ENCODE results near the gene RABEP2.
"Not testable (repeated sequence)": the region's sequence is repeated elsewhere in the genome, so short reads cannot be mapped to it uniquely, and the experiment has no call there.

RABEP2 gene

DNA sequence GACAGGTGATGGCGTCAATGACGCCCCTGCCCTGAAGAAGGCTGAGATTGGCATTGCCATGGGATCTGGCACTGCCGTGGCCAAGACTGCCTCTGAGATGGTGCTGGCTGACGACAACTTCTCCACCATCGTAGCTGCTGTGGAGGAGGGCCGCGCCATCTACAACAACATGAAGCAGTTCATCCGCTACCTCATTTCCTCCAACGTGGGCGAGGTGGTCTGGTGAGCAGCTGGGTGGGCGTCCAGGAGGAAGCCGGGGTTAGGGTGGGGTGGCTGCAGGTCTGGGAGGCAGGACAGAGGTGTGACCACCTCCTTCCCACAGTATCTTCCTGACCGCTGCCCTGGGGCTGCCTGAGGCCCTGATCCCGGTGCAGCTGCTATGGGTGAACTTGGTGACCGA lies 23.2 kb downstream of the RABEP2 start:
- DNase-seq = no peak

DNA sequence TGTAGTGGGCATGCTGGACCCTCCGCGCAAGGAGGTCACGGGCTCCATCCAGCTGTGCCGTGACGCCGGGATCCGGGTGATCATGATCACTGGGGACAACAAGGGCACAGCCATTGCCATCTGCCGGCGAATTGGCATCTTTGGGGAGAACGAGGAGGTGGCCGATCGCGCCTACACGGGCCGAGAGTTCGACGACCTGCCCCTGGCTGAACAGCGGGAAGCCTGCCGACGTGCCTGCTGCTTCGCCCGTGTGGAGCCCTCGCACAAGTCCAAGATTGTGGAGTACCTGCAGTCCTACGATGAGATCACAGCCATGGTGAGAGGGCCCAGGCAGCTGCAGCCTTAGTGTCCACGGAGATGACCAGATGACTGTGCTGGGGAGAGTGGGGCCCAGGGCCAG lies 24.4 kb downstream of the RABEP2 start:
- no peak for DNase-seq

DNA sequence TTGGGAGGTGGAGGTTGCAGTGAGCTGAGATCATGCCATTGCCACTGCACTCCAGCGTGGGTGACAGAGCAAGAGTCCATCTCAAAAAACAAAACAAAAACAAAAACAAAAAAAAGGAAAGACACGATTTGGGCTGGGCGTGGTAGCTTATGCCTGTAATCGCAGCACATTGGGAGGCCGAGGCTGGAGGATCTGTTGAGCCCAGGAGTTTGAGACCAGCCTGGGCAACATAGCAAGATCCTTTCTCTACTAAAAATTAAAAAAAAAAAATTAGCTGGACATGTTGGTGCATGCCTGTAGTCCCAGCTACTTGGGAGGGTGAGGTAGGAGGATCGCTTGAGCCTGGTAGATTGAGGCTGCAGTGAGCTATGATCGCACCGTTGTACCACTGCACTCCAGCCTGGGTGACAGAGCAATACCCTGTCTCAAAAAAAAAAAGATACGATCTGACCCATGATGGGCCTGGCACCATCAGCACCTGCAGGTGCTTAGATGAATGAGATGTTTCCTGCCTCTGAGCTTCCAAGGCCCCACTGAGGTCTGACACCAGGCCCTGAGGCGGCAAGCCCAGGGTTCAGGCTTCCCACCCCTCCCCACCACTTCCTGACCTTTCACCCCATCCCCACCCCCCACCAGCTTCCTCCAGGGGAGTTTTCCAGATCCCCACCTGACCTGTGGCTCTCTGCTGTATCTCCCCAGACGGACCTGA lies 25.0 kb downstream of the RABEP2 start:
- DNase-seq = no peak

DNA sequence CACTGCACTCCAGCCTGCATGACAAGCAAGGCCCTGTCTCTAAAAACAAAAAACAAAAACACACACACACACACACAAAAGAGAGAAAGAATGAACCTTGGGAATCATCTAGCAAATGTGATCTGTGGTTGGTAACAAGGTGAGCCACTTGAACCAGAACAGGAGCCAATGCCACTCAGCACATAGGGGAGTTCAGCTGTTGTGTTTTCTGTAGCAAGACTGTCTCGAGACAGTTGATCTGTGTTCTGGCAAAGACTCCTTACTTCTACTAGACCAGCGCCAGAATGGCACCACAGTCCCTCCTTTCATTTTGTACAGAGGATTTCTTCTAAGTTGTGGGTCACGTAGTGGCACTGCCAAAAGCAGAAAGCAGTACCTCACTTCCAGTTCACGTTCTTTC lies 26.1 kb downstream of the RABEP2 start:
- no peak for DNase-seq

DNA sequence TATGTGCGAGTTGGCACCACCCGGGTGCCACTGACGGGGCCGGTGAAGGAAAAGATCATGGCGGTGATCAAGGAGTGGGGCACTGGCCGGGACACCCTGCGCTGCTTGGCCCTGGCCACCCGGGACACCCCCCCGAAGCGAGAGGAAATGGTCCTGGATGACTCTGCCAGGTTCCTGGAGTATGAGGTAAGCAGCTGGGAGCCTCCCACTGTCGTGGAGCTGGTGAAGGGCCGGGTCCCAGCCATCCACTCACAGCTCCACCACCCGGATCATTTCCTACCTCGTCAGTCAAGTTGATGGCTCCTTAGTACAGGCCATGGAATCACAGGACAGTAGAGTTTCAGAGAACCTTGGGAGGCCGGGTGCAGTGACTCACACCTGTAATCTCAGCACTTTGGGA lies 26.8 kb downstream of the RABEP2 start:
- no peak for DNase-seq

DNA sequence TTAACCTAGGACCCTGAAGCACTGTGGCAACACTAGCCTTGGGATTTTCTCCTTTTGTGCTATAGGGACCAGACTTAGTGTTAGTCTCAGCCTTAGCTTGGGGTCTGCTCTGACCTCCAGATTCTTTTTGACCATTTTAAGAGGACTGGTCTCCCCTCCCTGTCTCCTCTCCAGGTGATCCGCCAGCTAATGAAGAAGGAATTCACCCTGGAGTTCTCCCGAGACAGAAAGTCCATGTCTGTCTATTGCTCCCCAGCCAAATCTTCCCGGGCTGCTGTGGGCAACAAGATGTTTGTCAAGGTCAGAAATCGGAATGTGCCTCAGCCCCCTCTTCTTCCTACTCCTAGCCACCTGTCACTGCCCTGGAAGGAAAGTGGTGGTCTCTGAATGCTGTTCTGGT lies 27.2 kb downstream of the RABEP2 start:
- no peak for DNase-seq

DNA sequence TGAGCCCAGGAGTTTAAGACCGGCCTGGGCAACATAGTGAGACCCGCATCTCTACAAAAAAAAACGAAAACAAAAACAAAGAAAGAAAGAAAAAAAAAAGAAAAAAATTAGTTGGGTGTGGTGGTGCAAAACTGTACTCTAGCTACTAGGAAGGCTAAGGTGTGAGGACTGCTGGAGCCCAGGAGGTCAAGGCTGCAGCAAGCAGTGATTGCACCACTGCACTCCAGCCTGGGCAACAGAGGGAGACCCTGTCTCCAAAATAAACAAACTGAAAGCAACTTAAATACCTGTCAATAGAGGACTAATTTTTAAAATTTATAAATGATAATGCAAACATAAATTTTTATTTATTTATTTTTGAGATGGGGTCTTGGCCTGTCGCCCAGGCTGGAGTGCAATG lies 29.4 kb downstream of the RABEP2 start:
- no peak for DNase-seq

DNA sequence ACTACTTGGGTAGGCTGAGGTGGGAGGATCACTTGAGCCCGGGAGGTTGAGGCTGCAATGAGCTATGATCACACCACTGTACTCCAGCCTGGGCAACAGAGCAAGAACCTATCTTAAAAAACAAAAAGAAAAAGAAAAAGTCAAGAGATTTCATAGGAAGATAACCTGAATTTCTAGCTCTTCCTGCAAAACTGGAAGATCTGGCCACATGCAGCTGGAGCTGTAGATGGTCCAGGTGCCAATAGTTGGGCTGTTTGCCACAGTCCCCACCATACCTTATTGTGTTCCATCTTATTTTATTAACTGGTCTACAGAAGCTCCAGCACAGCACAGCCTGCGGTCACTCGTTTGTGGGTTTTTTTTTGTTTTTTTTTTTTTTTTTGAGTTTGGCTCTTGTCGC lies 31.7 kb downstream of the RABEP2 start:
- DNase-seq = no peak

DNA sequence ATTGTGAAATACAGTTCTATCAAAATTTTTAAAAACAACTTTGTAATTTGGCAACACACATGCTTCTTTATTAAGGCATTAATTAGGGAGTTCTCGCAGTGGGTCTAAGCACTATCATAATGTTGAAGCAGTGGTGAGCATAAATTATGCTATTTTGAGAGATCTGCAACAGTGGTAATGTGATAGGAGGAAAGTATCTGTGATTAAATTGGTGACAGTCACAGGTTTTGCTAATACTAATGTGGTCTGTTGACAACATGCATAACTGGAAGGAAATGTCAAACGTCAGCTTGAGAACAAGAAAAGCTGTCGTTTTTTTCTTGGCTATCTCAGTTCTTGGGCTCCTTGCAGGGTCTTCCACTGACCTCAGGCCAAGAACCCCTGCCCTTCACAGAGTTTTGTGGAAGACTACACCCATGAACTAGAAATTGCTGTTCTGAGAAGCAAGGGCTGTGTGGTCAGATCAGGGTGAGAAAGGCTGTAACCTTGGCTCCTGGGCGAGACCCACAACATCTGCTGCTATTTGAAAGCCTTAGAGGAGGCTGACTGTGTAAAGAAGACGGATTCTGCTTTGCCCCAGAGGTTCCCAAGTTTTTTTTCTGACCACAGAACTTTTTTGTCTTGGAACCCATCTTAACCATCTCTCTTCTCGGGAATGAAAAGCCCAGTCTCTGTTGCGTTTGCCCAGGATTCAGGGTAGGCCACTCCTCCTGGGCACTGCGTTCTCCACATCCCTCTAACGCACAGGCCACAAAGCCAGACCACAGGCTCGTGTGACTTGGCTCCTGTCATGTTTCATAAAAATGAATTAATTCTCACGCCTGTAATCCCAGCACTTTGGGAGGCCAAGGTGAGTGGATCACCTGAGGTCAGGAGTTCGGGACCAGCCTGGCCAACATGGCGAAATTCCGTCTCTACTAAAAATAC lies 32.8 kb downstream of the RABEP2 start:
- DNase-seq = no peak

DNA sequence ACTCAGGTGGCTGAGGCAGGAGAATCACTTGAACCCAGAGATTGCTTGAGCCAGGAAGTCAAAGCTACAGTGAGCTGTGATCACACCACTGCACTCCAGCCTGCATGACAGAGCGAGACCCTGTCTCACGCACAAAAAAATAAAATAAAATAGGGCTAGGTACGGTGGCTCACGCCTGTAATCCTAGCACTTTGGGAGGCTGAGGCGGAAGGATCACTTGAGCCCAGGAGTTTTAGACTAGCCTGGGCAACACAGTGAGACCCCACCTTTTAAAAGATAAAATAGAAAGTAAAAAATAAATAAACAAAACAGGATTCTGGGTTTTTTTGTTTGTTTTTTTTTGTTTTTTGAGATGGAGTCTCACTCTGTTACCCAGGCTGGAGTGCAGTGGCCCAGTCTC lies 34.7 kb downstream of the RABEP2 start:
- DNase-seq = not testable (repeated sequence)

DNA sequence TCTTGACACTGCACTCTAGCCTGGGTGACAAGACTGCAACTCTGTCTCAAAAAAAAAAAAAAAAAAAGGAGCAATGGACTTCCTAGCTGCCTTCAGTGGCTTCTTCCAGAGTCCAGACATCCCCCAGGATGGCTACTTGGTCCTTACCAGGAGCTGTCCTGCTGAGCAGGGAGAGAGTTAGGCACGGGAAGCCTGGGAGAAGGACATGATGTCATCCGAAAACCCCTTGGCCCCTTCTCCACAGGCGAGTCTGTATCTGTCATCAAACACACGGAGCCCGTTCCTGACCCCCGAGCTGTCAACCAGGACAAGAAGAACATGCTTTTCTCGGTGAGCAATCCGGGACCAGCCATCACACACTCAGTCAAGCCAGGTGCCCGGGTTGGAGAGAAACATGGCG lies 38.1 kb downstream of the RABEP2 start:
- DNase-seq = no peak

DNA sequence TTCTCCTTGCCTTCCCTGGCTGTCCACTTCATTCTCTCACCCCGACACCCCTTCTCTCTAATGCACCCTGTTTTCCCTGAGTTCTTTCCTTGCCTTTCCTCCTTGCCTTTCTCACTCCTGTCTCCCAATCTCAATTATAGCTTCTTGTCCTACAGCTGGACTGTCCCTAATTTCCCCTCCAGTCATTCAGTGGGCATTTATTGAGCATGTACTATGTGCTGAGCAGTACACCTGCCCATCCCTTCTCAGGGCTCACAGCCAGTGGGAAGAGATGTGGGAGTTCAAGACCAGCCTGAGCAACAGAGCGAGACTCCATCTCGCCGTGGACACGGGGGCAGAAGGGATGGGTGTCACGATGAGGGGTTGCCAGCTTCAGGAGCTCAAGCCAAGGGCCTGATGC lies 41.0 kb downstream of the RABEP2 start:
- no peak for DNase-seq

DNA sequence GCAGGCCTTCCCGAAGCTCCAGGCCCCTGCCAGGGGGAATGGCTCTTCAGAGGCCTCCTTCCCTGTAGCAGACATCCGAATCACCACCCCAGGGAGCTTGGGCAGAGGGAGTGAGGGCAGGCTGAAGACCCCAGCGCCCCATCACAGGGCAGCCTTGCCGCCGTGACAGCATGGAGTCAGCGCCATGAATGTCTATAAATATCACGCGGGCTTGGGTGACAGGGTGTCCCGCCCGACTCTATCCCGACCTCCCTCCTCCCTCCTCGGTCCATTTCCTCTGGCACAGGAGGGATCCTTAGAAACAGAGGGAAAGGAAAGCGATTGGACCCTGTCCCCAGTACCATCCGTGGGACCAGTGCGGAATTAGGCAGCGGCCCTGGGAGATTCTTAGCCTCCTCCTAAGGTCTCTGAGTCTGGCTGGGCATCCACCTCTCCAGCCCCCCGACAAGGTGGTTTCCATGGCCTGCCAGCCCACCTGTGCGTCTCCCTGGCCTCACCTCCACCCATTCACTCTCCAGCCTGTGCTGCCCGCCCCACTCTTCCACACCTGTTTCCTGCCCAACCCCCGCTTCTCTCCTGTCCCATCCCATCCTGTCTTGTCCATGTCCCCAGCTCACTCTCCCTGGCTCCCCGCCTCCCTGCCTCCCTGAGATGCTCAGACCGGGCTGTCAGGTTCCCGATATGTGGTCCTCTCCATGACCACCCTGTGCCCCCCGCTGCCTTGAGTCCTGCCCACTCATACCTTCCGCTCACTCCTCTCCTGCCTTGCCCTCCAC lies 41.6 kb downstream of the RABEP2 start:
- no peak for DNase-seq

DNA sequence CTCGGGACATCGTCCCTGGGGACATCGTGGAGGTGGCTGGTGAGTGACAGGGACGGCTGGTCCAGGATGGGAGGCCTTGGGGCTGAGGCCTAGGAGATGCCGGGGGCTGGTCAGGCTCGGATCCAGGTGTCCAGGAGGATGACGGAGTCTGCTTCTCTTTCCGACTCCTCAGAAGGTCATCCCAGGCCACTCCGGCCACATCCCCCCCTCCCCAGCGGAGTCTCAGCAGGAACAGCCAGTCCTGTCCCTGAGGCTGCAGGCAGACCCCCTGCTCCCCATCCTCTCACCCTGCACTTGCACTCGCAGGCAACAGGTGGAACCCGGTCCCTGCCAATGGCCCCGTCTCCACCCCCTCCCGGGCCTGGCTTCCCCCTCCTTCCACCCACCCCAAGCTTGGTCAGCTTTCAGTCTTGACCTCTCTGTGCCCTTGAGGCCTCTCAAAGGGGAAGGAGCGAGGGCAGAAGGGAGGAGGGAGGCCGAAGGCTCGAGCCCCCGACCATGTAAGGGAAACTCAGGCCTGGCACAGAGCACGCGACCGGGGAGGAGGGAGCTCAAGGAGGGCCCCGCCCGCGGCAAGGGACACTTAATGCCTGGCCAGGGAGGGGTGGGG lies 42.4 kb downstream of the RABEP2 start:
- peak; percentile 14 for DNase-seq

DNA sequence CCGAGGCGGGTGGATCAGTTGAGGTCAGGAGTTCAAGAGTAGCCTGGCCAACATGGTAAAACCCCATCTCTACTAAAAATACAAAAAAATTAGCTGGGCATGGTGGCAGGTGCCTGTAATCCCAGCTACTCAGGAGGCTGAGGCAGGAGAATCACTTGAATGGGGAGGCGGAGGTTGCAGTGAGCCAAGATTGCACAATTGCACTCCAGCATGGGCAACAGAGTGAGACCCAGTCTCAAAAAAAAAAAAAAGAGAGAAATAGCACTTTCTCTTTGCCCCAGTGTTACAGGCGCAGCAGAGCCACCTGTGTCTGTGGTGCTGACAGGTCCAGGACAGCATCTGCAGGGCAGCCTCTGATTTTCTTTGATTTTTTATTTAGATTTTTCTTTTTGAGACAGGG lies 43.5 kb downstream of the RABEP2 start:
- DNase-seq = not testable (repeated sequence)

DNA sequence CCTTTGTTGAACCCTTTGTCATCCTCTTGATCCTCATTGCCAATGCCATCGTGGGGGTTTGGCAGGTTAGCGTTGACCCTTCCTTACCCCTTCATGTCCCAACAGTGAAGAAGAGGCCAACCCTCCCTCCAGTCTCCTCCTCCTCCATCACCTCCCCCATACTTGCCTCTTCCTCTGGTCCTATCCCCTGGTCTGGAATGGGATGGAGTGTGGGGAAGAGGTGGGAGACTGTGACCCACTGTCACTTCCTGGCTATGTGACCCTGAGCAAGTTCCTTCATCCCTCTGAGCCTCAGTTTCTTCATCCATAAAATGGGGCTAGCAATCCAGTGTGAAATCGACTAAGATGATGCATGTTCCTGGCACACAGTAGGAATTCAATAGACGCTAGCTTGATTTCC lies 44.1 kb downstream of the RABEP2 start:
- no peak for DNase-seq

DNA sequence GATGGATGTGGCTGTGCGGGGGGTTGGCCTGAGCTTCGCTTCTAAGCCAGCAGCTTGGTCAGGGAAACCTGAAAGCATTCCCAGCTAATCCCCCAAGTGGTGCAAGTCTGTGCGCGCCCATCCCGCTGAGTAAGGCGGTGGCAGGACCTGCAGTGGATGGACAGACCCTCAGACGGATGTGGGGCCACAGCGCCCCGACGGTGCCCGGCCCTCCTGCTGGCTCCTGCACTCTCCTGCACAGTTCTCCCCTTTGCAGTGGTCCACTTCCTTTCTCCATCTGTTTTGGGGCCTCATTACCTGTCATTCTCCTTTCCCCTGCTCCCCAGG lies 44.5 kb downstream of the RABEP2 start:
- no peak for DNase-seq

DNA sequence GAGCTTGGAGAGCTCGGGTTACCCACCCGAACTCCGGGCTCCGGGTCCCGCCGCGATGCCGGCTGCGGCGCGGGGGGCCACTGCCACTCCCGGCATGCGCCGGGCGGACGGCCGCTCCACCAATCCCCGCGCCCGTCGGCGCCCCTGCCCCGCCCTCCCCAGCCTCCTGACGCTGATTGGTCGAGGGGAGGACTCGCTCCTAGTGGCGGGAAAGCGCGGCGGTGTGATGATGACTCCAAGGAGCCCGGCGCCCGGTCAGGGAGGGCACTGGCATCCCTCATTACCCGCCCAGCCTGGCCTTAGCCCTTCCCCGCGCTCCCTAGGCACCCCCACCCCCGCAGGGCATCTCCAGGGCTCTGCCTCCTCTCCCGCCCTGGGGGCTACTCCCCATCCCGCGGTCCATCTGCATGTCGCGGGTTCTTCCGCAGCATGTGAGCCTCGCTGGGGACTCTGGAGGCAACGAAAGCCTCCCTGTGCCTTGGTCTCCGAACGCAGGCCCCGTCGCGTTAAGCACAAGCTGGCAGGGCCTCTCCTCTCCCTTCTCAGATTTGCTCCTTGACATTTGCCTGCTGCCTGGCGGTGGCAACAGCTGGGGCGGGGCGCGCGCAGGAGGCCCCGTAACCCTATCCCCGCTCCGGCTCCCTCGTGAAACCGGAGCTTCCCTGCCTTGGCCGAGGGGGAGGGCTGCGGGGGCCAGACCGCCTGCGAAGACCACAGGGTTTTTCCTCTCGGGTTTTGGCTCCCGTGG lies 45.0 kb downstream of the RABEP2 start:
- peak; percentile 95 for DNase-seq

DNA sequence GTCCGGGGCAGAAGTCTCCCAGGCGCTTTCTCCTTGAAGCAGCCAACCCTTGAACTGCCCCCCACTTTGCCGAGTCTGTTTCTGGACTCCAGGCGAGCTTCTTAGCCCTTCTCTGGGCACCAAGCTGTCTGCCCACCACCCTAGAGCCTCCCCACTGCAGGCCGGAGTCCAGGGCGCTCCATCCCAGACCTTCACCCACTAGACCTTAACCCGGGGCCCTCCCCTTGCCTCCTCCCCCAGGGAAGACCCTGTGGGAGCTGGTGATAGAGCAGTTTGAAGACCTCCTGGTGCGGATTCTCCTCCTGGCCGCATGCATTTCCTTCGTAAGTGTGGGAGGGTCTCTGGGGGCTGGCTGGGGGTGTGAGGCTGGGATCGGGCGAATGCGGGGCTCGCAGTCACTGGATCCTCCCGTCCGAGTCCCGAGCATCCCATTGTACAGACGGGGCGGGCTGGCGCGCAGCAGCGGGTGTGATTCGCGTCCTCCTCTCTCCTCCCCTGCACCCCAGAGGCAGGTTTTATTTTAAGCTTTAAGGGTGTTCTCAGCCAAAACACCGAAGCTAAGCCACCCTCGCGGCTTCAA lies 45.7 kb downstream of the RABEP2 start:
- DNase-seq = no peak

DNA sequence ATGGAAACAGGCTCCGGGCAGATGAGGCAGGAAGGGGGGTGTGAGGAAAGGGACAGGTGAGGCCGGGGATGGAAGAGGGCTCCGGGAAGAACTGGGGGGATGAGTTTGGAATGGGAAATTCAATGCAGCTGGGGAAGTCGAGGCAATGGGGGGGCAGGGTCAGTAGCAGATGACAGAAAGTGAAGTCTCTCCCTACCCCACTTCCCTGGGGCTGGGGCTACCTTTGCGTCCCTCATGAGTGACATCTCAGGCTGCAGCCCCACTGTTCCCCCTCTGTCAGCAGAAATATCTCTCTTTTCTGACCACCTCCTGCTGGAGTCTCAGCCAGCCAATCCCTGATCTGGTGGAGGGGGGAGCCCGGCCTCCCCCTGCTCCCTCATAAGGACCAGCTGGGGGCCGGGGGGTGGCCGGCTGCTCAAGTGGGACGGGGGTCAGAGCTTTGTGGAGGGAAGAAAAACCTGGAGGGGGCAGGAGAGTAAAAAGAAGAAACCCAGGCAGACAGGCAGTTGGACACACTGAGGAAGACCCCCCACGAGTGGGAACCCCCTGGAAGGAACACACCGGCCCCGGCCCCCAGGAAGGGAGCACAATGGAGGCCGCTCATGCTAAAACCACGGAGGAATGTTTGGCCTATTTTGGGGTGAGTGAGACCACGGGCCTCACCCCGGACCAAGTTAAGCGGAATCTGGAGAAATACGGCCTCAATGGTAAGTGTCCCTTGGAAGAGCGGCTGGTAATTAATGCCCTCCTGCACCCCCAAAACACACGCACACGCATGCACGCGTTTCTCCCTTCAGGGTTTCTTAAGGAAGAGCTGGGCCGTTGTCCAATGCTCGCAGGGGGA lies 46.7 kb downstream of the RABEP2 start, which contains the start of gene ATP2A1:
ATP2A1 (plus strand) TSS at position 406 of the 844 bp plus-strand sequence; CDS start at position 590, 184 bp downstream.
- peak; percentile 24 for DNase-seq

DNA sequence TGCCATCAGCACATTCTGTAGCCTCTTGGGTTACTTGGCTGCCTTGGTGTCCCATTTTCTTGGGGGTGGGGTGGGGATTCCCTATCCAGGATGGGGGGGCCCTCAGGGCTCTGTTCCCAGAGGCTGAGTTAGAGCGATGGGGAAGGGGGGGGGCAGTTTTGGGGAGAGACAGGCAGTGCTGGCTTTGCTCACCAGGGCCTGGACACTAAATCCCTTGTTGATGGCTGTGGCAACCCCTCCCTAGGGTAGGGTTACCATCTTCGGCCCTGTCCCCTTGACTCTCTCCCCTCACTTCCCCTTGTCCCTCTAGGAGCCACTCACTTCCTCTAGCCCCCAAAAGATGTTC lies 47.4 kb downstream of the RABEP2 start:
- no peak for DNase-seq
